ENCODE data around the gene SCGB1D1.
A peak's percentile ranks its signal among the peaks of the same experiment; 100 is the strongest.
"Not testable (repeated sequence)": the region's sequence is repeated elsewhere in the genome, so short reads cannot be mapped to it uniquely, and the experiment has no call there.

Gene SCGB1D1

DNA sequence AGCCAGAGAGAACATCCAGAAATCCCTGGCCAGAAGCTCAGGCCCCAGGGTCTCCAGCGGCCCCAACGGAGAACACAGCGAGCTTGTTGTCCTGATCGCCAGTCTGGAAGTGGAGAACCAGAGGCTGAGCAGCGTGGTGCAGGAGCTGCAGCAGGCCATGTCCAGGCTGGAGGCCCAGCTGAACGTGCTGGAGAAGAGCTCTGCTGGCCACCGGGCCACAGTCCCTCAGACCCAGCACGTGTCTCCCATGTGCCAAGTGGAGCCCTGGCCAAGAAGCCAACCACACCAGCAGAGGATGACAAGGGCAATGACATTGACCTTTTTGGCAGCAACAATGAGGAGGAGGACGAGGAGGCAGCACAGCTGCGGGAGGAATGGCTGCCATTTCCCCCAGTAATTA, 20.6 kb upstream of the SCGB1D1 start:
- DNase-seq: no peak

- no peak for DNase-seq
Observed at GRCh38 chr11:62169935-62170334, 20.1 kb upstream of the SCGB1D1 start.

DNA sequence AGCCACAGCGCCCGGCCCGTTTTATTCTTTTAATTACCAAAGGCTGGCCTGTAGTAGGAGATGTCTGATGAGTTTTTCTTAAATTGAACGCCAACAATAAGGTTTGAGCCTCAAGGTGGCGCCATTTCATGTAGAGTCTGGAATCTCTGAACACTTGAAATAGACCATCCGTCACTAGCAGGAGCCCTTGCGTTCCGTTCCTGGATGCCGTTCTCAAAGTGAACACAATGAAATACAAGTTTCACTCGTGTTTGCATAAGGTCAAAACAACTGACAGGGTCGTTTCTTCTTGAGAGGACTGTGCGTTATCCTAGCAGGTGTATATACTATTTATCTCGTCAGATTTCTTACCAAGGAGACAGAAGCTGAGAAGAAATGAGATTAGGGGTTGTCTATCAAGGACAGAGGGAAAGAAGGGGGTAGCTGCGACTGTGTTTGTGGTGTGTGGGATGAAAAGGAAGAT, 18.7 kb upstream of the SCGB1D1 start:
- peak; percentile 65 for DNase-seq

- no peak for DNase-seq
Observed at GRCh38 chr11:62172294-62172693, 17.7 kb upstream of the SCGB1D1 start.

GRCh38 chr11:62176766-62177165, 13.2 kb upstream of the SCGB1D1 start:
- DNase-seq: no peak

- DNase-seq: no peak
Observed at GRCh38 chr11:62179995-62180394, 10.0 kb upstream of the SCGB1D1 start.

DNA sequence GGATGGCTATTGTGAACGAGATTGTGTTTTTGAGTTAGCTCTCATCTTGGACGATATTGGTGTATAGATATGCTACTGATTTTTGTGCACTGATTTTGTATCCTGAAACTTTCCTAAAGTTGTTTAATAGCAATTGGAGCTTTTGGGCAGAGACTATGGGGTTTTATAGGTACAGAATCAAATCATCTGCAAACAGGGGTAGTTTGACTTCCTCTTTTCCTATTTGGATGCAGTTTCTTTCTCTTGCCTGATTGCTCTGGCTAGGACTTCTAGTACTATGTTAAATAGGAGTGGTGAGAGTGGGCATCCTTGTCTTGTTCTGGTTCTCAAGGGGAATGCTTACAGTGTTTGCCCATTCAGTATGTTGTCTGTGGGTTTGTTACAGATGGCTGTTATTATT, 8.9 kb upstream of the SCGB1D1 start:
- DNase-seq: no peak

DNA sequence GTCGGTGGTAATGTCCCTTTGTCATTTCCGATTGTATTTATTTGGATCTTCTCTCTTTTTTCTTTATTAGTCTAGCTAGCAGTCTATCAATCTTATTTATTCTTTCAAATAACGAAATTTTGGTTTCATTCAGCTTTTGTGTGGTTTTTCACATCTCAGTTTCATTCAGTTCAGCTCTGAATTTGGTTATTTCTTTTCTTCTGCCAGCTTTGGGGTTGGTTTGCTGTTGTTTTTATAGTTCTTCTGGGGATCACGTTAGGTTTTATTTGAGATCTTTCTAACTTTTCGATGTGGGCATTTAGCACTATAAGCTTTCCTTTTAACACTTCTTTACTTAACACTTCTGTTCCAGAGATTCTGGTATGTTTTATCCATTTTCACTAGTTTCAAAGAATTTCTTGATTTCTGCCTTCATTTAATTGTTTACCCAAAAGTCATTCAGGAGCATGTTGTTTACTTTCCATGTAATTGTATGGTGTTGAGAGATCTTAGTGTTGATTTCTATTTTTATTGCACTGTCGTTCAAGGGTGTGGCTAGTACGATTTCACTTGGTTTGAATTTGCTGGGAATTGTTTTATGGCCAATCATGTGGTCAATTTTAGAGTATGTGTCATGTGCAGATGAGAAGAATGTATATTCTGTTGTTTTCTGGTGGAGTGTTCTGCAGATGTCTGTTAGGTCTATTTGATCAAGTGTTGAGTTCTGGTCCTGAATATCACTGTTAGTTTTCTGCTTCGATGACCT, 7.7 kb upstream of the SCGB1D1 start:
- no peak for DNase-seq

DNA sequence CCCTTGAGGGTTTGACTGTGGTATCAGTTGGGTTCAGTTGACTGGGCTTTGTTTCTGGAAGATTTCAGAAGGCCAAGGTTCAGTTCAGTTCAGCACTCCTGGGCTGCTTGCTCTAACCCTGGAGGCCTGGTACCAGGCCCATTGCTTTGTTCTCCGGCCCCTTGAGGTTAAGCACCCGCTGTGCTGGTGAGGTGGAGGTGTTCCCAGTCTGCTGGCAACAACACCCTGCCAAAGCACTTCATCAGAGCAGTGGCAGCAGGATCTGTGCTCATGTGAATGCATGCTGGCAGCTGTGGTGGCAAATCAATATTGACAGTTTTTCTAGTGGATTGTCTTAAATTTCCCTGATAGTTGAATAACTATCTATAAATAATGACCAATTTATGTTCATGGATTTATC, 3.8 kb upstream of the SCGB1D1 start:
- no peak for DNase-seq

DNA sequence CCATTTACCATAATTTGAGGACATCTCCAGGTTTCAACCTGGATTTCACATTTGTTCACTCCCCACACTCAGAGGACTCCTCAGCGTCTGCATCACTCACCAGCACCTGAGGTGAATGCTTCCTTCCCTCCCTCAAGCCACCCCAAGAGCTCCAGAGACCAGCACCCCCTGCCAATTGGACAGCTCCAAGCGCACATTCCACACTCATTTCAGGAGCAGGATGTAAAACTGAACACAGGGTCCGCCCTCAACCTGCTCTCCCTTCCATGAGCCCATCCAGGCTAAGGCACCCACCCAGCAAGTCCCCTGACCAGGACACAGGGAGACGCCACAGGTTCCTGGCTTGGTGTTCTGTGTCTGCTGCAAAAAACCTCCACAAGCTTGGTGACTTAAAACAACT, 3.9 kb downstream of the SCGB1D1 start:
- no peak for DNase-seq

DNA sequence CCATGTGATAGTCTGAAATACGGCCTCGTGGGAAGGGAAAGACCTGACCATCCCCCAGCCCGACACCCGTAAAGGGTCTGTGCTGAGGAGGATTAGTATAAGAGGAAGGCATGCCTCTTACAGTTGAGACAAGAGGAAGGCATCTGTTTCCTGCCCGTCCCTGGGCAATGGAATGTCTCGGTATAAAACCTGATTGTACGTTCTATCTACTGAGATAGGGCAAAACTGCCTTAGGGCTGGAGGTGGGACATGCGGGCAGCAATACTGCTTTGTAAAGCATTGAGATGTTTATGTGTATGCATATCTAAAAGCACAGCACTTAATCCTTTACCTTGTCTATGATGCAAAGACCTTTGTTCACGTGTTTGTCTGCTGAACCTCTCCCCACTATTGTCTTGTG, 5.0 kb downstream of the SCGB1D1 start:
- not testable (repeated sequence) for DNase-seq

DNA sequence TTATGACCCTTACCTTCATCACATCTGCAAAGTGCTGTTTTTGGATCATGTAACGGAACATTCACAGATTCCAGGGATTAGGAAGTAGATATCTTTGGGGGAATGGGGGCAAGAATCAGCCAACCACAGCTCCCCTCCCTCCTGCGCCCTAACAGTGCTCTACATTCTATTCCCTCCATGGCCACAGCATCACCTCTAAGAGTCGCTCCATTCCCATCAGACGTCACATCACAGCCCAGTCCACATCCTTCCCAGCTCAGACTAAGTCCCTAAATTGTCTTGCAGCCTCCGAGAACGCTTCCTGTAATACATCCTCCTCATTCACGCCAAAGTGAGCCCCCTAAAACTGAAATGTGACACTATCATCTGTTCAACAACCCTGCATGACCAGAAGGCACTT, 5.9 kb downstream of the SCGB1D1 start:
- no peak for DNase-seq

DNA sequence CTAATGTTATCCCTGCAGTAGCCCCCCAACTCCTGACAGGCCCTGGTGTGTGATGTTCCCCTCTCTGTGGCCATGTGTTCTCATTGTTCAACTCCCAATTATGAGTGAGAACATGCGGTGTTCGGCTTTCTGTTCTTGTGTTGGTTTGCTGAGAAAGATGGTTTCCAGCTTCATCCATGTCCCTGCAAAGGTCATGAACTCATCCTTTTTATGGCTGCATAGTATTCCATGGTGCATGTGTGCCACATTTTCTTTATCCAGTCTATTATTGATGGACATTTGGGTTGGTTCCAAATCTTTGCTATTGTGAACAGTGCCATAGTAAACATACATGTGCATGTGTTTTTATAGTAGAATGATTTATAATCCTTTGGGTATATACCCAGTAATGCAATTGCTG, 7.4 kb downstream of the SCGB1D1 start:
- DNase-seq: not testable (repeated sequence)

DNA sequence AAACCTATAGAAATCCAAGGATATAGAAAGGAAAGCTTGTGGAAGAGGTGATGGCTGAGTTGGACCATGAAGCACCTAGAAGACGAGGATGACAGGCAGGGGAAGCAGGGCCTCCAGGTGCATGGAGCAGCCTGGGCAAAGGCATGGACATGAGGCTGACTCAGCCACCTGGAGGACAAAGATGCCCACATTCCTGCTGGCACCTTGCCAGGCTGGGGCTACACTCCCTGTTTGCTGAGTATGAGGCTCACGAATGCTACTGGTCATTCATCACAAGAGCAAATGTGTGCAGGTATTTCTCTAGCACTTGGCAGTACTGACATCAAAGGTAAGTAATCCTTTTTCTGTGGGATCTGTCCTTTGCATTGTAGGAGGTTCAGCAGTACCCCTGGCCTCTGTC, 11.4 kb downstream of the SCGB1D1 start:
- no peak for DNase-seq

- no peak for DNase-seq
Observed at GRCh38 chr11:62202910-62203309, 12.9 kb downstream of the SCGB1D1 start.

DNA sequence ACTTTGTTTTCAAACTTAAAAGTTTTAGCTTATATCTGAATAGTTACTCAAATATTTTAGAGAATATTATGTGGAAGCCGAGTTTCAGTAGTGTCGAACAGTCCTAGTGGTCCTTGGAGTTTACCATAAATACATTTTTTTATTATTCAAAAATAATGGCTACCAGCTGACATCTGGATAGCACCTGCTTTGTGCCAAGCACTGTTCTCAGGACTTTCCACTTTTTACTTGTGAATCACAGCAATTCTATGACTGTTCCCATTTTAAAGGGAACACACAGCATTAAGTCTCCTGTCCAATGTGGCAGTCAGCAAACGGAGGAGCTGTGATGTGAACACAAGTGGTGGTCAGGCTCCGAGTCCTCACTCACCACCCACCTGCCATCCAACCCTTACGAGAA, 14.4 kb downstream of the SCGB1D1 start:
- DNase-seq: no peak

DNA sequence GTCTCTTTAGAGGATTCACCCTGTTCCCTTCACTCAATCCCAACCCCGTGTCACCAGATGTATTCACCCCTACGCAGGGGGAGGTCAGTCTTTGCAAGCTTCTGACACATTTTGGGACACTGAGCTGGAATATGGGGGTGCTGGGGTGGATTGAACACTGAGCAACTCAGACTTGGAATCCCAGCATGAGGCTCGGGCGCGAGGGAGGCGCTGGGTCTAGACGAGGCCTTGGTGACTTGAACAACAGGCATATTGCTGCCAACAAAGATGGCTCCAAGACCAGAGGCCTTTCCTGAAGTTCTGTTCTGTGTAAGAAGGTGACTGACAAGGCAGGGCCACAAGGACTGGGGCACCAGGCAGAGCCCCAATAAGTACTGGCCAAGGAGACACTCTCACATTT, 15.4 kb downstream of the SCGB1D1 start:
- no peak for DNase-seq

DNA sequence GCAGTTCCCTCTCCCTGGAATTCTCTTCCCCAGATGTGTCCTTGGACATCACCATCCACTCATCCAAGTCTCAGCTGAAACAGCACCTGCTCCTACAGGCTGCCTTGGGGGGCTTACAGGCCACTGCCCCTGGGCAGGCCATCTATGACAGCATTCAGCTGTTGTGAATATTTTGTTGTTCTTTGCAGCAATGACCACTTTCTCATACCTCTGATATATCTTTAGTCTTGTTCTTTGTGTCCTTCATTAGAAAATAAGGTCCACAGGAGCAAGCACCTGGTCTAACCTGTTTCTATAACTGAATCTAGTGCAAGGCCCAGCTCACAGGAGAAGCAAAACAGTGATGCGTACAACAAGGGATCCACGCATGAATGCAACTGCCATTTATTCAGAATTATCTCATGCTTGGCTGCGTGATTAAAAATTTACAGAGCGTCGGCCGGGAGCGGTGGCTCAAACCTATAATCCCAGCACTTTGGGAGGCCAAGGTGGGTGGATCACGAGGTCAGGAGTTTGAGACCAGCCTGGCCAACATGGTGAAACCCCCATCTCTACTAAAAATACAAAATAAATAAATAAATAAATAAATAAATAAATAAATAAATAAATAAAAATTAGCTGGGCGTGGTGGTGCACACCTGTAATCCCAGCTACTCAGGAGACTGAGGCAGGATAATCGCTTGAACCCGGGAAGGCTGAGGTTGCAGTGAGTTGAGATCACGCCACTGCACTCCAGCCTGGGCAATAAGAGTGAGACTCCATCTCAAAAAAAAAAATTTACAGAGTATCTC, 16.5 kb downstream of the SCGB1D1 start:
- DNase-seq: not testable (repeated sequence)

GRCh38 chr11:62208785-62209144, 18.7 kb downstream of the SCGB1D1 start:
- DNase-seq: no peak

- no peak for DNase-seq
Observed at GRCh38 chr11:62217191-62217748, 27.3 kb downstream of the SCGB1D1 start.

DNA sequence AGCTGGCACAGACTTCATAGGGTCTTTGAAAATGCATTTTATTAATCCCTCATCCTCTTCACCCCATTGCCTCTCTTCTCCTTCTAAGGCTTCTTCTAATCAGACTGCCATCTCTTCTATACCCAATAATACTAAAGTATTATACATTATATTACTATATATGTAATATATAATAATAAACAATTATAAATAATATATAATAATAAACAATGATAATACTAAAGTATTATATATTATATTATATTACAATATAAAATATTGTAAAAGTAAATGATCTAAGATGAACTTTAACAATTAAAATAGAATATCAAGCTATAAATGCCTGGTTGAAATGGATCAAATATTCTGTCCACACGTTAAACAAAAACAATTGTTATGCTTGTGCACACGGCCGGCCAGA, 31.5 kb downstream of the SCGB1D1 start:
- DNase-seq: no peak

DNA sequence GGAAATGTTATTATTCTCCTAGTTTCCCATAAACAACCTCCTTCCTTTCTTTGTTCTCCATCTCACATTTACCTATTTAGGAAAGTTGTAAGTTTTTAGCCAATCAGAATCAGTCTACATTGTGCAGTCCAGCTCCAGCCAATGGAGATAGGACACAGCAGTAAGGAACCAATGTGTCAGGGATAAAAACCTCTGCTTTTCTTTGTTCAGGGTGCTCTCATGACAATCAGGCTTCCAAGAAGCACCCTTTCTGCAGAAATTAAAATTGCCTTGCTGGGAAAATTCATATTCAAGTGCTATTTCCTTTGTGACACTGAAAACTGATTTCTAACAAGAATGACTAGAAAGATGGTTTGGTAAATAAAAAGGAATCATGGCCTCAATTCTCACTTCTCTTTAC, 33.1 kb downstream of the SCGB1D1 start:
- DNase-seq: no peak

DNA sequence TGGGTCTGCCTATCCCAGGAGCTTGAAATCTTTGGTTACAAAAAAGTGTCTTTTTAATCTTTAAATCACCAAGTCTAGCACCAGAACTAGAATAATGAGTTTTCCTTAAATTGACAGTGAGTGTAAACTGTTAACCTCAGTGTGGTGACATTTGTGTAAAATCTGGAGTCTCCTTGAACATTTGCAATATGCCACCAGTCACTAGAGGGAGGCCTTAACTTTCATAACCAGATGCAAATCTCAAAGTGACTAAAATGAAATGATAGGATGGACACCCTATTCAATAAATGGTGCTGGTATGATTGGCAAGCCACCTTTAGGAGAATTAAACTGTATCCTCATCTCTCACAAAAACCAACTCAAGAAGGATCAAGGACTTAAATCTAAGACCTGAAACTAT, 43.7 kb downstream of the SCGB1D1 start:
- DNase-seq: no peak

DNA sequence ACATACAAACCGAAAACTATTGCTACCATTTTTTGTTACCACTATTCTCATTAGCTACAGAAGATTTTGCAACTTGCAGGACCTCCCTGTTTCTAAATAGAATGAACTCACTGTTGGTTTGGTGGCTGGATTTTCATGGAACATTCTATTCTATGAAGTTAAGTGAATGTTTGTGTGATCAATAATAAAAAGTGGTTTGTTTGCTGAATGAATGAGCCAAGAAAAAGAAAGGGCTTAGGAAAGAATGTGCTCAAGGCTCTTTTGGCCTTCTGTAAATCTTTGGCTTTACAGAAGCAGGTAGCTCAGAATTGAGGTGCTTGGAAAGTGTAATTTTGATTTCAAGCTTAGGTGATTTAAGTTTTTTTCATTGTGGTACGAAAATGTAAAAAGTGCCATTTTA, 46.2 kb downstream of the SCGB1D1 start:
- no peak for DNase-seq

All from NCI-H187 treated with DMSO at 0.1 percent for 48 hours (cell line).